ENCODE data around the gene SBF1. TPM values are rescaled to one million over a fixed set of nuclear protein-coding genes. Genes with fewer than 3 reads are reported as not detected.
A peak's percentile ranks its signal among the peaks of the same experiment; 100 is the strongest.
"Not testable (repeated sequence)": the region's sequence is repeated elsewhere in the genome, so short reads cannot be mapped to it uniquely, and the experiment has no call there.

Gene SBF1
- total RNA-seq, 1 donor from 2014 or later = 37.3 TPM

DNA sequence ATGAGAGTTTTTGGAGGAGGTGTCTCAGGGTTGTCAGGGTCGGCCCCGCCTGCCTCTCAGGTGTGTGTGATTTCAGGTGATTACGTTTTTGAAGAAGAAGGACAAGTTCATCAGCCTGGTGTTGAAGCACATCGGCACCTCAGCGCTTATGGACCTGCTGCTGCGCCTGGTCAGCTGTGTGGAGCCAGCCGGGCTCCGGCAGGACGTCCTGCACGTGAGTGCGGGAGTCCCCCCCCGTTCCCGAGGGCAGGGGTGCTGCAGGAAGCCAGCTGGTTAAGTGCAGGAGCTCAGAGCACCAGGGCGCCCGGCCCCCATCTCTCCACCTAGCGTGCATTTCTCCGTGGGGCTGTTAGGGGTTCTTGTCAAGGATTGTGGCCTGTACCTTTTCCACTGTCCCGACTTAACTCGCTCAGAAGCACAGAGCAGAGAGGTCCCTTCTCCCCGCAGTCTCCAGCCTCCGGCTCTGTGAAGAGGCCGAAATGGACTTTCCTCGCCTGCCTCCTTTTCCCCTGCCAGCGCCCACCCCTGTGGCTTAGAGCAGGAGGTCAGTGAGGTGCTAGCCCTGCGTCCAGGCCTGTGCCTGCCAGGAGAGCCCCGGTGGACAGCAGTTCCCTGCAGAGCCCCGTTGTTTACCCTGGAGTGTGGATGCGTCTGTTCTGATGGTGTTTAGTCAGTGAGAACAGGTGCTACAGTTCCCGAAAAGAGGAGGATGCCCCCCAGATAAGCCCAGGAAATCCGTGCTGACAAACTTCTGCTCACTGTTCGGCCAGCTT, 60.2 kb downstream of the SBF1 start:
- intact Hi-C loops (cut with DNase I) = no loop called here
- peaks cover 12% of the 10 kb centered on the region for H3K4me1 ChIP-seq
- peaks cover 0 to 59% of the 10 kb centered on the region in 2 donors for H3K36me3 ChIP-seq
- H3K27ac ChIP-seq = no peak overlapping the region
- no peak for TF ChIP-seq POLR2A (IDR thresholded peaks at IDR 0.05)
- TF ChIP-seq, protein P1, sequence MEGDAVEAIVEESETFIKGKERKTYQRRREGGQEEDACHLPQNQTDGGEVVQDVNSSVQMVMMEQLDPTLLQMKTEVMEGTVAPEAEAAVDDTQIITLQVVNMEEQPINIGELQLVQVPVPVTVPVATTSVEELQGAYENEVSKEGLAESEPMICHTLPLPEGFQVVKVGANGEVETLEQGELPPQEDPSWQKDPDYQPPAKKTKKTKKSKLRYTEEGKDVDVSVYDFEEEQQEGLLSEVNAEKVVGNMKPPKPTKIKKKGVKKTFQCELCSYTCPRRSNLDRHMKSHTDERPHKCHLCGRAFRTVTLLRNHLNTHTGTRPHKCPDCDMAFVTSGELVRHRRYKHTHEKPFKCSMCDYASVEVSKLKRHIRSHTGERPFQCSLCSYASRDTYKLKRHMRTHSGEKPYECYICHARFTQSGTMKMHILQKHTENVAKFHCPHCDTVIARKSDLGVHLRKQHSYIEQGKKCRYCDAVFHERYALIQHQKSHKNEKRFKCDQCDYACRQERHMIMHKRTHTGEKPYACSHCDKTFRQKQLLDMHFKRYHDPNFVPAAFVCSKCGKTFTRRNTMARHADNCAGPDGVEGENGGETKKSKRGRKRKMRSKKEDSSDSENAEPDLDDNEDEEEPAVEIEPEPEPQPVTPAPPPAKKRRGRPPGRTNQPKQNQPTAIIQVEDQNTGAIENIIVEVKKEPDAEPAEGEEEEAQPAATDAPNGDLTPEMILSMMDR (IDR thresholded peaks at IDR 0.05) = no peak
- no peak for TF ChIP-seq POLR2AphosphoS5 (IDR thresholded peaks at IDR 0.05; ENCODE audit: insufficient read depth in 1 of 2, low read depth in 1 of 2)
- H3K27me3 ChIP-seq = no peaks in the 10 kb centered on the region
- H3K4me3 ChIP-seq = no peak overlapping the region
- H3K9me3 ChIP-seq = no peaks in the 10 kb centered on the region
- peak in 1 of 2 donors; percentile 84 for DNase-seq (ENCODE audit: extremely low spot score in 2 of 2)

DNA sequence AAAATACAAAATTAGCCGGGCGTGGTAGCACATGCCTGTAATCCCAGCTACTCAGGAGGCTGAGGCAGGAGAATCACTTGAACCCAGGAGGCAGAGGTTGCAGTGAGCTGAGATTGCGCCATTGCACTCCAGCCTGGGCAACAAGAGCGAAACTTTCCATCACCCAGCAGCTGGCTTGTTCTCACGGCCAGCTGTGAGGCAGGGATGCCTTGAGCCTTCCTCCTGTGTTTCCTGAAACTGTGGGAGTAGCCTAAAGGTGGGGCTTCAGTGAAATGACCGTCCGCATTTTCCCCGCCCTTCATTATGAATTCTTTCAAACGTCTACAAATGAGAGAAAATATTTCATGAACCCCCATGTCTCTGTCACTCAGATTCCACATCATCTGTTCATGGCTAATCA, 65.9 kb downstream of the SBF1 start:
- H3K9me3 ChIP-seq; DNase-seq (ENCODE audit: extremely low spot score in 2 of 2); intact Hi-C loops (cut with DNase I); H3K4me3 ChIP-seq; H3K27me3 ChIP-seq; H3K27ac ChIP-seq: not testable (repeated sequence)
- peaks cover 0 to 23% of the 10 kb centered on the region in 2 donors for H3K36me3 ChIP-seq
- peaks cover 12% of the 10 kb centered on the region for H3K4me1 ChIP-seq

DNA sequence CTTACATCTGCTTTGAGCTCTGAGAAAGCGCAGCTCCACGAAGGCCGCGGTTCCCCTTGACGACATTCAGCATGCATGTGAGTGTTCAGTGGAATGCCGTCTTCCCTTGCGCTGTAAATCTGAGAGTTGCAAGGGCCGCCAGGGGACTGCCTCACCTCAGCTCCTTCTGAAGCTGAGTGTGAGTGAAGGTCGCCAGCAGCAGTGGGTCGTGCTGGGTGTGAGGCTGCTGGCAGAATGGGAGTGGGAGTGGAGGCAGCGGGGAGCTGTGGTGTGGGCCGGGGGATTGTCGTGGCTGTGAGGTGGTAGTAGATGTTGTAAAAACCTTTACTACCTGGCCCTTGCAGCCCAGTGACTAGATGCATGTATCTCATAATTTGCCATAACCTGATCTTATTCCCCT, 66.5 kb downstream of the SBF1 start:
- Histone ChIP-seq H3K27me3 (no peaks in the 10 kb centered on the region), H3K36me3 (peaks cover 0 to 18% of the 10 kb centered on the region in 2 donors), H3K9me3 (no peaks in the 10 kb centered on the region), H3K4me3 (no peak overlapping the region), H3K27ac (no peak overlapping the region), H3K4me1 (peaks cover 18% of the 10 kb centered on the region)
- intact Hi-C loops (cut with DNase I) = no loop called here
- no peak for TF ChIP-seq POLR2A (IDR thresholded peaks at IDR 0.05)
- TF ChIP-seq POLR2AphosphoS5 (IDR thresholded peaks at IDR 0.05; ENCODE audit: insufficient read depth in 1 of 2, low read depth in 1 of 2) = no peak
- TF ChIP-seq, protein P1 (IDR thresholded peaks at IDR 0.05) = no peak
- DNase-seq (ENCODE audit: extremely low spot score in 2 of 2) = no peak

DNA sequence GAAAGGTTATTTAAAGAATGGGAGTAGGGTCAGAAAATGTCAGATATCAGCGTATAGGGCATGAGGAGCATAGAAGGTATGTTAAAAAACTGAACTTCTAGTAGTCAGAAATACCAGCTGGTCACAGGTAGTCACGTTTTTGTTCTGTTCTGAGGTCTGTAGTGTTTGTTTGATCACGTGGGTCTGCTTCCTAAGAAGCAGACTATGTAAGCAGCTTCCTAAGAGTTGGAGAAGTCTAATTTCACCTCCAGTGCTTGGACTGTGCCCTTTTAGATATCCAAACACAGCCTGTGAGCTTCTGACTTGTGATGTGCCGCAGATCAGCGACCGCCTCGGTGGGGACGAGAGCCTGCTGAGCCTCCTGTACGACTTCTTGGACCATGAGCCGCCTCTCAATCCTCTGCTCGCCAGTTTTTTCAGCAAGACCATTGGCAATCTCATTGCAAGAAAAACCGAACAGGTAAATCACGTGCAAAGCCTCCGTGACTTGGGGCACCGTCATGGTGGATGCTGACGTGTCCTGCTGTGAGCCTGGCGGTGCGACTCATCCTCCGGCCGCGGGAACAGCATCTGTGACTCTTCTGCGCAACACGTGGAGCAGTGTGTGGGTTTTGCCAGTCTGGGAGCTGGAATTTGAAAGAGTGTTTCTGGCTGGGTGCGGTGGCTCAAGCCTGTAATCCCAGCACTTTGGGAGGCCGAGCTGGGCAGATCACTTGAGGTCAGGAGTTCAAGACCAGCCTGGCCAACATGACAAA, 68.2 kb downstream of the SBF1 start:
- no peak for TF ChIP-seq POLR2A (IDR thresholded peaks at IDR 0.05)
- no peak for TF ChIP-seq POLR2AphosphoS5 (IDR thresholded peaks at IDR 0.05; ENCODE audit: insufficient read depth in 1 of 2, low read depth in 1 of 2)
- TF ChIP-seq, protein P1 (IDR thresholded peaks at IDR 0.05) = no peak
- intact Hi-C loops (cut with DNase I) = no loop called here
- Histone ChIP-seq H3K27ac (no peak overlapping the region), H3K27me3 (no peaks in the 10 kb centered on the region), H3K36me3 (peaks cover 0 to 18% of the 10 kb centered on the region in 2 donors), H3K4me1 (peaks cover 15% of the 10 kb centered on the region), H3K4me3 (no peak overlapping the region), H3K9me3 (no peaks in the 10 kb centered on the region)
- DNase-seq (ENCODE audit: extremely low spot score in 2 of 2) = no peak

DNA sequence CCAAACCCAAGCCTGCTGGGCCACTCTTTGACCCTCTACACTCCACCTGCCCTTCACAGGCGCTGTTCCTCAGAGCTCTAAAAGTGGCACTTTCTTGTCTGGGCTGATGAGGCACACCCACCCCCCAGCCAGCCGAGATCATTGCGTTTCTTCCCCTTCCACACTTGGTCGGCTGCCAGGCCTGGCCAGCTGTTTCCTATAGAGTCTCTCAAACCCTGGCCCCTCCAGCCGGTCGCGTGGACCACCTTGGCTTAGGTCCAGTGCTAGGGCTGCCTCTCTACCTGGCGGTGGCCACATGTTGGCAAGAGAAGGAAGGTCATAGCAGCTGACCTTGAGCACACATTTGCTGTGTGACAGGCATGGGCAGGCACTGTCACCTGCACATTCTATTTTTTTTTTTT, 71.1 kb downstream of the SBF1 start:
- Histone ChIP-seq H3K9me3 (no peaks in the 10 kb centered on the region), H3K27me3 (no peaks in the 10 kb centered on the region), H3K36me3 (peaks cover 0 to 13% of the 10 kb centered on the region in 2 donors), H3K4me3 (no peak overlapping the region), H3K4me1 (peaks cover 17% of the 10 kb centered on the region), H3K27ac (no peak overlapping the region)
- TF ChIP-seq POLR2AphosphoS5 (IDR thresholded peaks at IDR 0.05; ENCODE audit: insufficient read depth in 1 of 2, low read depth in 1 of 2) = no peak
- TF ChIP-seq, protein P1 (IDR thresholded peaks at IDR 0.05) = no peak
- TF ChIP-seq POLR2A (IDR thresholded peaks at IDR 0.05) = no peak
- intact Hi-C loops (cut with DNase I) = no loop called here
- DNase-seq (ENCODE audit: extremely low spot score in 2 of 2) = no peak

Measured in vagina (tissue), 2 donors.